ENCODE results near the gene GGTA1. TPM values are rescaled to one million over a fixed set of nuclear protein-coding genes. Genes with fewer than 3 reads are reported as not detected.

GGTA1 gene
- total RNA-seq, 4 donors from 2014 or later = 5.8 to 8.6 (median 6.5) TPM

DNA sequence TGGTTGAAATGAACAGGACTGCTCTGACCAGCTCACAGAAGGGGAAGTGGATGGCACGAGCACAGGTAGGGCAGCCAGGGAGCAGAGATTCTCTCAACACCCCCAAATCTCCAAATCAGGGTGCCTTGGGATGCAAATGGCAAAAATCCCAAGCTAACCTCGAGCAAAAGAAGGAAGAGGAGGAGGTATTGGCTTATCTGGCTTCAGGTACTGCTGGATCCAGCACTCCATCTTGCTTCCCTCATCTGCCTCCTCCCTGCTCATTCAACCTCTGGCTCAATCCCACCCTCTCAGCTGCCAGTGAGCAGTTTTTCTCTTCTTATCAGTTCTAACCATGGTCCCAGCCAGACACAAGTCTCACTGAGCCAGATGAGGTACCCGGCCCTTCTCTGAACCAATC is 41.6 kb upstream of the GGTA1 start:
- 81% methylated on average over 3 of the region's 3 CpGs for WGBS
- Histone ChIP-seq H3K27ac (no peak overlapping the region), H3K4me1 (peaks cover 22% of the 10 kb centered on the region), H3K4me3 (no peak overlapping the region), H3K36me3 (no peaks in the 10 kb centered on the region), H3K9me3 (no peaks in the 10 kb centered on the region), H3K27me3 (no peaks in the 10 kb centered on the region)
- DNase-seq (ENCODE audit: low spot score in 2 of 2) = no peak
- no peak for TF ChIP-seq POLR2AphosphoS5 (IDR thresholded peaks at IDR 0.05)
- no peak for TF ChIP-seq EP300 (IDR thresholded peaks at IDR 0.05)
- no peak for TF ChIP-seq POLR2A (IDR thresholded peaks at IDR 0.05)
- TF ChIP-seq, protein P1, sequence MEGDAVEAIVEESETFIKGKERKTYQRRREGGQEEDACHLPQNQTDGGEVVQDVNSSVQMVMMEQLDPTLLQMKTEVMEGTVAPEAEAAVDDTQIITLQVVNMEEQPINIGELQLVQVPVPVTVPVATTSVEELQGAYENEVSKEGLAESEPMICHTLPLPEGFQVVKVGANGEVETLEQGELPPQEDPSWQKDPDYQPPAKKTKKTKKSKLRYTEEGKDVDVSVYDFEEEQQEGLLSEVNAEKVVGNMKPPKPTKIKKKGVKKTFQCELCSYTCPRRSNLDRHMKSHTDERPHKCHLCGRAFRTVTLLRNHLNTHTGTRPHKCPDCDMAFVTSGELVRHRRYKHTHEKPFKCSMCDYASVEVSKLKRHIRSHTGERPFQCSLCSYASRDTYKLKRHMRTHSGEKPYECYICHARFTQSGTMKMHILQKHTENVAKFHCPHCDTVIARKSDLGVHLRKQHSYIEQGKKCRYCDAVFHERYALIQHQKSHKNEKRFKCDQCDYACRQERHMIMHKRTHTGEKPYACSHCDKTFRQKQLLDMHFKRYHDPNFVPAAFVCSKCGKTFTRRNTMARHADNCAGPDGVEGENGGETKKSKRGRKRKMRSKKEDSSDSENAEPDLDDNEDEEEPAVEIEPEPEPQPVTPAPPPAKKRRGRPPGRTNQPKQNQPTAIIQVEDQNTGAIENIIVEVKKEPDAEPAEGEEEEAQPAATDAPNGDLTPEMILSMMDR (IDR thresholded peaks at IDR 0.05) = no peak

DNA sequence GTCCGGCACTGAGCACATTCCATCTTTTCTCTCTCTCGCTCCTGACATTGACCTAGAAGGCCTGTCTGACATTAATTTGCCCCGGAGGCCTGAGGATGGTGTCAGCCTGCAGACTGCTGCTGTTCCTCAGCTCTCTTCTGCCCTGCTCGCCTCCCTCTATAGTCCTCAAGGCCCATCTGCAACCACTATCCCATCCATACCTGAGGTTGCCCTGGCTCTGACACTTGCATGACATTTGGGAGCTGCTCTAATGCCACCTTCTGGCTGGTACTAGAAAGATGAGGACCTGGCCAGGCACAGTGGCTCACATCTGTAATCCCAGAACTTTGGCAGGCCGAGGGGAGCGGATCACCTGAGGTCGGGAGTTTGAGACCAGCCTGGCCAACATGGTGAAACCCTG is 38.6 kb upstream of the GGTA1 start:
- 86% methylated on average over 7 of the region's 7 CpGs for WGBS
- no peak for DNase-seq (ENCODE audit: low spot score in 2 of 2)
- no peaks in the 10 kb centered on the region for H3K9me3 ChIP-seq
- no peaks in the 10 kb centered on the region for H3K27me3 ChIP-seq
- H3K4me1 ChIP-seq = peaks cover 13% of the 10 kb centered on the region
- no peaks in the 10 kb centered on the region for H3K36me3 ChIP-seq
- H3K27ac ChIP-seq = no peak overlapping the region
- TF ChIP-seq EP300 (IDR thresholded peaks at IDR 0.05) (no peak), POLR2A (IDR thresholded peaks at IDR 0.05) (no peak), POLR2AphosphoS5 (IDR thresholded peaks at IDR 0.05) (no peak)
- TF ChIP-seq, protein P1 (IDR thresholded peaks at IDR 0.05) = no peak
- H3K4me3 ChIP-seq = no peak overlapping the region

DNA sequence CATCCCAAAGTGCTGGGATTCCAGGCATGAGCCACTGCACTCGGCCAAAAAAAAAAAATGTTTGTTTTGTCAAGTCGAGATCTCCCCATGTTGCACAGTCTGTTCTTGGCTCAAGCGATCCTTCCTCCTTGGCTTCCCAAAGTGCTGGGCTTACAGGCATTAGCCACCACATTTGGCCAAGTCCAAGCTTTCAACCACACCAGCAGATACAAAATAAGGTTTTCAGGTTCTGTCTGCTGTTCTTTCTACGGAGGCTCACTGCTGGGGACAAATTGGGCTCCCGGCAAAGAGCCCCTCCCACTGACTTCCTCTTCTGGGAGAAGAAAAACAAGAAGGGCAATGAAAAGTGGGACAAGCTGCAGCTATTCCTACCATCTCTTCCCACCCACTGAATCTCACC is 37.6 kb upstream of the GGTA1 start:
- H3K4me3 ChIP-seq = no peak overlapping the region
- WGBS = 22% methylated on average over 5 of the region's 5 CpGs
- H3K4me1 ChIP-seq = peaks cover 13% of the 10 kb centered on the region
- no peaks in the 10 kb centered on the region for H3K9me3 ChIP-seq
- no peak for DNase-seq (ENCODE audit: low spot score in 2 of 2)
- TF ChIP-seq, protein P1 (IDR thresholded peaks at IDR 0.05) = no peak
- TF ChIP-seq POLR2AphosphoS5 (IDR thresholded peaks at IDR 0.05) = no peak
- no peak for TF ChIP-seq EP300 (IDR thresholded peaks at IDR 0.05)
- TF ChIP-seq POLR2A (IDR thresholded peaks at IDR 0.05) = no peak
- H3K27ac ChIP-seq = no peak overlapping the region
- H3K36me3 ChIP-seq = no peaks in the 10 kb centered on the region
- H3K27me3 ChIP-seq = no peaks in the 10 kb centered on the region

DNA sequence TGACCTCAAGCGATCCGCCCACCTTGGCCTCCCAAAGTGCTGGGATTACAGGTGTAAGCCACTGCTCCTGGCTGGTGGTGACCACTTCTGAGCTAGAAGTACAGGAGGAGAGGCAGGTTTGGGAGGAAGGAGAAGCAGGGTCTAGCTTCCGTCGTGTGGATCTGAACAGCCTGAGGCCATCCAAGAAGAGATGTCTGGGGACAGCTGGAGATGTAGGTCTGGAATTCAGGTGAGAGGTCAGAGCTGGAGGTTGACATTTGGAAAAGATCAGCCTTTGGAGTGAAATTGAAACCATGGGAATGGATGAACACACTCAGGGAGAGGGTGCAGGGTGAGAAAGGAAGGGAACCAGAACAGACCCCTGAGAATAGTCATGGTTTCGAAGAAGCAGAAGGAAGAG is 33.2 kb upstream of the GGTA1 start:
- Histone ChIP-seq H3K4me3 (no peak overlapping the region), H3K27me3 (no peaks in the 10 kb centered on the region), H3K9me3 (no peaks in the 10 kb centered on the region), H3K4me1 (peaks cover 24% of the 10 kb centered on the region), H3K36me3 (no peaks in the 10 kb centered on the region), H3K27ac (no peak overlapping the region)
- 85% methylated on average over 5 of the region's 5 CpGs for WGBS
- DNase-seq (ENCODE audit: low spot score in 2 of 2) = no peak
- TF ChIP-seq POLR2A (IDR thresholded peaks at IDR 0.05) = no peak
- no peak for TF ChIP-seq POLR2AphosphoS5 (IDR thresholded peaks at IDR 0.05)
- TF ChIP-seq, protein P1 (IDR thresholded peaks at IDR 0.05) = no peak
- no peak for TF ChIP-seq EP300 (IDR thresholded peaks at IDR 0.05)

DNA sequence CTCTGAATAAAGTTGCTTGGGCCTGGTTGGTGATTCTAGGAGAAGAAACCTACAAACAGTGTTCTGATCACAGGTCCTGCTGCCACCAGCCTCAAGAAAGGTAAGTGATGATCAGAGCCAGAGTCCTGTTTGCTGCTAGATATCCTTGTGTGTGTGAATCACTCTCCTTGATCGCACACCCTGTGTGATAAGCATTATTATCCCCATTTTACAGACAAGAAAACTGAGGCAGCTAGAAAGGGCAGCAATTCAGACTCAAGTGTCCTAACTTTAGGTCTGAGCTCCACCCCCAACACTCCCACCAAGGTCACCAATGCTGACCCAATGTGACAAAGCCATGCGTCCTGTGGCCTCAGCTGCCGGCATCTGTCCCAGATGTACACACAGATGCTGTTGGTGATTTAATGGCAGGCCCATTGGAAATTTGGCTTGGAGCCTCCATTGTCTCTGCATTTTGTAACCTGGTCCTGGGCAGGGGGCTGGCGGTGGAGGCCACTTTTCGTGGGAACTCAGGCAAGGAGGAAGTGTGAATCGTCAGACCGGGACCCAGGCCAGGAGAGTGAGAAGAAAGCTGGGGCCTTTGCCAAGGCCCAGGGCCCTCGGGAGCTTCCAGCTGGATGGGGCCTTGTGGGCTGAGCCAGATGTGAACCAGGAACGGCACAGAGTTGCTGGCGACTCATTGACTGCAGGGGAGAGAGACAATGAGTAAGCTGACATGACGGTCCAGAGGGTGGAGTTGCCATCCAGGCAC is 29.8 kb upstream of the GGTA1 start:
- peak; percentile 93 to 94 for DNase-seq (ENCODE audit: low spot score in 2 of 2)
- Histone ChIP-seq H3K9me3 (no peaks in the 10 kb centered on the region), H3K4me3 (no peak overlapping the region), H3K27ac (peak overlapping the region; percentile 36), H3K36me3 (no peaks in the 10 kb centered on the region), H3K27me3 (no peaks in the 10 kb centered on the region), H3K4me1 (peaks cover 16% of the 10 kb centered on the region)
- 25% methylated on average over 10 of the region's 11 CpGs for WGBS
- TF ChIP-seq POLR2AphosphoS5 (IDR thresholded peaks at IDR 0.05) = peak in 2 of 3 donors; percentile 8 to 23
- no peak for TF ChIP-seq EP300 (IDR thresholded peaks at IDR 0.05)
